Activated T-cell treated with anti-CD3 and anti-CD28 coated beads, Interleukin-2, amount 50 U/mL, for 24 hours (primary cell): ENCODE results near the gene NT5DC4.

Source experiments
- DNase-seq: peaks from one replicate; pipeline ENCODE4 v3.0.0-alpha.2; 2020
- H3K27ac Mint-ChIP-seq: 2 replicates; pipeline ENCODE4 v1.8.0; 2020; ENCODE audit warnings: mild to moderate bottlenecking, mixed read lengths
- H3K27me3 Mint-ChIP-seq: 2 replicates; pipeline ENCODE4 v1.8.0; 2020; ENCODE audit warnings: mixed read lengths
- H3K36me3 Mint-ChIP-seq: 2 replicates; pipeline ENCODE4 v1.8.0; 2020; ENCODE audit warnings: low read depth, mixed read lengths
- H3K4me1 Mint-ChIP-seq: 2 replicates; pipeline ENCODE4 v1.8.0; 2020; ENCODE audit warnings: low read depth, mixed read lengths
- H3K4me3 Mint-ChIP-seq: 2 replicates; pipeline ENCODE4 v1.8.0; 2020; ENCODE audit warnings: mild to moderate bottlenecking, moderate library complexity, mixed read lengths
- H3K9me3 Mint-ChIP-seq: 2 replicates; pipeline ENCODE4 v1.8.0; 2020; ENCODE audit warnings: mixed read lengths

Gene NT5DC4

GRCh38 chr2:112740527-112740926 is 19.7 kb downstream of the NT5DC4 start:
- Mint-ChIP-seq H3K4me1 (peaks cover 8% of the 10 kb centered on the region), H3K27me3 (no peaks in the 10 kb centered on the region), H3K9me3 (no peaks in the 10 kb centered on the region), H3K36me3 (peaks cover 50% of the 10 kb centered on the region), H3K4me3 (no peak overlapping the region), H3K27ac (no peak overlapping the region)
- no peak for DNase-seq

- Mint-ChIP-seq H3K36me3 (peaks cover 52% of the 10 kb centered on the region), H3K9me3 (no peaks in the 10 kb centered on the region), H3K27ac (no peak overlapping the region), H3K4me3 (no peak overlapping the region), H3K27me3 (no peaks in the 10 kb centered on the region), H3K4me1 (peaks cover 14% of the 10 kb centered on the region)
- DNase-seq = peak; percentile 87
These were observed 29.1 kb downstream of the NT5DC4 start for GRCh38 chr2:112749755-112750559.

GRCh38 chr2:112750560-112750843 is 29.7 kb downstream of the NT5DC4 start:
- no peak for DNase-seq
- no peaks in the 10 kb centered on the region for H3K9me3 Mint-ChIP-seq
- no peaks in the 10 kb centered on the region for H3K27me3 Mint-ChIP-seq
- H3K27ac Mint-ChIP-seq = no peak overlapping the region
- peaks cover 56% of the 10 kb centered on the region for H3K36me3 Mint-ChIP-seq
- H3K4me3 Mint-ChIP-seq = no peak overlapping the region
- H3K4me1 Mint-ChIP-seq = peaks cover 14% of the 10 kb centered on the region

DNA sequence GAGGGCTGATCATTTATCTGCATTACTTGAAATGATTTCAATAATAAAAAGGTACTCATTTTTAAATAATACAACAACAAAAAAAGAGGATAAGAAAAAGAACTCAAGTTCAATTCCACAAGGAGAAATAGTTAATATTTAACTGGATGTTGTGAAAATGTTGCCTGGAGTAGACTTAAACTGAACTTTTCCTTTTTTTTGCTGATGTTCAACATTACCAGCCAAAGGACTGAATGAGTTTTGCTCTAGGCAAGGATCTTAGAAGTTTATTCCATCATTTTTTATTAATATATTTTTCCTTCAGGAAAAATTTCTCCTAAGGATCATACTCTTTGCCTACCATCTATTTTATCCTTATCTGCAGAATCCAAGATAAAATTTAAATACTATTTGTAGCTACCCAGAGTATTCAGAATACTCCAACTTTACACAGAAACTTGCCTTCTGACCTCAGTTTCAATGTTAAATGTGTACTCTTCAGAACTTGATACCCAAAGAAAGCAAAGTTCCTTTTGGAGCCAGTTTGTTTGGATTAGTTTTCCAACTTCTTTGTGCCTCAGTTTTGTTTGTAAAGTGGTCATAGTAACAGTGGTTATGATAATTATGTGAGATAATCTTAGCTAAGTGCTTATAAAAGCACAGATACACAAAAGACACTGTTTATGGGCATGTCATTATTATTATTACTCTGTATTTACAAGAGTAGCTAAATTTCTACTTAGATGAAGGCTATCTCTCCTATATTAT is 30.8 kb downstream of the NT5DC4 start:
- Mint-ChIP-seq H3K27me3 (no peaks in the 10 kb centered on the region), H3K4me3 (no peak overlapping the region), H3K4me1 (peaks cover 14% of the 10 kb centered on the region), H3K27ac (no peak overlapping the region), H3K36me3 (peaks cover 62% of the 10 kb centered on the region), H3K9me3 (no peaks in the 10 kb centered on the region)
- no peak for DNase-seq

- Mint-ChIP-seq H3K4me3 (no peak overlapping the region), H3K9me3 (no peaks in the 10 kb centered on the region), H3K27me3 (no peaks in the 10 kb centered on the region), H3K27ac (no peak overlapping the region), H3K36me3 (peaks cover 66% of the 10 kb centered on the region), H3K4me1 (peaks cover 14% of the 10 kb centered on the region)
- DNase-seq = no peak
These were observed 31.8 kb downstream of the NT5DC4 start for GRCh38 chr2:112752667-112753066.

DNA sequence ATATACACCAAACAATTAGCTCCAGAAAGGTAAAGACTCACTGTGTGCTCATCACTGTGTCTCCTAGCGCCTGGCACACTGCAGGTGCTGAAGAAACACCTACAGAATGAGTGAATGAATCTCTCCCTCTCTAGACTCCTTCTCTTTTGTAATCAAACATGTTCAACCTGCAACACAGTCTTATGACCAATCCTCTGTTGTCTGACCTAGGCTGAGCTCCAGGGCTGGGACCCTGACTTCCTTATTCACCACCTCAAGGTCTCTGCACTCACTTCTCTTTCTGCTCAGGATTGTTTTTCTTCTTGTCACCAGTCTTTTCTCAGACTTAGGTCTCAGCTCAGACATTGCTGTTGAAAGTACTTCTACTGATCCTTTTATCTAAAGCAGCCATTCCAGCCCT is 33.7 kb downstream of the NT5DC4 start:
- no peak overlapping the region for H3K27ac Mint-ChIP-seq
- H3K27me3 Mint-ChIP-seq = no peaks in the 10 kb centered on the region
- H3K4me3 Mint-ChIP-seq = no peak overlapping the region
- H3K9me3 Mint-ChIP-seq = no peaks in the 10 kb centered on the region
- peaks cover 79% of the 10 kb centered on the region for H3K36me3 Mint-ChIP-seq
- peaks cover 14% of the 10 kb centered on the region for H3K4me1 Mint-ChIP-seq
- DNase-seq = no peak

DNA sequence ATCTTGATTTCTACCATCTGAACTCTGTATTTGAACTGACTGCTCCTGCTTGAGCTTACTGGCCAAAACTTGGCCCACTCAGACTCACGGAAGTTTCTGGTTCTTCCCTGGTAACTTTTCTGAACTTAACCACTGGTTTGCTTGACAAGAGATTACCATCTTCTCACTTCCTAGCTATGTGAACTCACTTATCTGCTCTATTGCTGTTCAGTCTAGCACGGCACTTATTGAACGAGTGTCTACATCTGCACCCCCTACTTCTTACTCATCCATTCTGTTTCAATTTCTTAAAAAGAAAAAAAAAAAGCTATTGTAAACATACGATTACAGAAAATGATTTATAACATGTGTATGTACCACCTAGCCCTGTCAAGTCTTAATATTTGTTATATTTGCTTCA is 34.6 kb downstream of the NT5DC4 start:
- H3K27me3 Mint-ChIP-seq = no peaks in the 10 kb centered on the region
- H3K4me3 Mint-ChIP-seq = no peak overlapping the region
- no peaks in the 10 kb centered on the region for H3K9me3 Mint-ChIP-seq
- peaks cover 71% of the 10 kb centered on the region for H3K36me3 Mint-ChIP-seq
- H3K4me1 Mint-ChIP-seq = peaks cover 6% of the 10 kb centered on the region
- no peak for DNase-seq
- H3K27ac Mint-ChIP-seq = no peak overlapping the region

GRCh38 chr2:112756207-112756606 is 35.4 kb downstream of the NT5DC4 start:
- no peaks in the 10 kb centered on the region for H3K9me3 Mint-ChIP-seq
- H3K27me3 Mint-ChIP-seq = no peaks in the 10 kb centered on the region
- H3K27ac Mint-ChIP-seq = no peak overlapping the region
- H3K36me3 Mint-ChIP-seq = peaks cover 66% of the 10 kb centered on the region
- no peak for DNase-seq
- H3K4me3 Mint-ChIP-seq = no peak overlapping the region
- peaks cover 5% of the 10 kb centered on the region for H3K4me1 Mint-ChIP-seq

DNA sequence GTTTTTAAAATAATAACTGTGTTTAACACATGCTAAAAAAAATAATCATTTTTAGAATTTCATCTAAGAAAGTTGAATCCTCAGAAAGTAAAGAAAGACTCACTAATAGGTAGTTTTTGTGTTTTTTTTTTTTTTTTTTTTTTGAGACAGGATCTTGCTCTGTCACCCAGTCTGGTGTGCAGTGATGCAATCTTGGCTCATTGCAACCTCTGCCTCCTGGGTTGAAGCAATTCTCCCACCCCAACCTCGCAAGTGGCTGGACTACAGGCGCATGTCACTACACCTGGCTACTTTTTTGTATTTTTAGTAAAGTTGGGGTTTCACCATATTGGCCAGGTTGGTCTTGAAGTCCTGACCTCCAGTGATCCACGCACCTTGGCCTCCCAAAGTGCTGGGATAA is 36.4 kb downstream of the NT5DC4 start:
- Mint-ChIP-seq H3K9me3 (no peaks in the 10 kb centered on the region), H3K4me1 (peaks cover 5% of the 10 kb centered on the region), H3K4me3 (no peak overlapping the region), H3K27me3 (no peaks in the 10 kb centered on the region), H3K36me3 (peaks cover 59% of the 10 kb centered on the region), H3K27ac (no peak overlapping the region)
- no peak for DNase-seq

DNA sequence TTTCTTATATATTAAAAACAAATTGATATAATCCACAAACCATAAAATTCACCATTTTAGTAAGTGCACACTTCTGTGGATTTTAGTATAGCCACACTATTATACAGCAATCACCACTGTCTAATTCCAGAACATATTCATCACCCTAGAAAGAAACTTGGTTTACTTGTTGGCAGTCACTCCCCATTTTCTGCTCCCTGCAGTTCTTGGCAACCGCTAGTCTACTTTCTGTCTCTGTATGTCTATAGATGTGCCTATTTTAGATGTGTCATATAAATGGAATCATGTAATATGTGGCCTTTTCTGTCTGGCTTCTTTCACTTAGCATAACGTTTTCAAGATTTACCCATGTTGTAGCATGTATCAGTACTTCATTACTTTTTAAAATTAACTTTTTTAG is 37.9 kb downstream of the NT5DC4 start:
- no peak for DNase-seq
- H3K36me3 Mint-ChIP-seq = peaks cover 51% of the 10 kb centered on the region
- no peaks in the 10 kb centered on the region for H3K27me3 Mint-ChIP-seq
- H3K9me3 Mint-ChIP-seq = no peaks in the 10 kb centered on the region
- peaks cover 6% of the 10 kb centered on the region for H3K4me1 Mint-ChIP-seq
- H3K4me3 Mint-ChIP-seq = no peak overlapping the region
- H3K27ac Mint-ChIP-seq = no peak overlapping the region

- H3K27me3 Mint-ChIP-seq = no peaks in the 10 kb centered on the region
- H3K9me3 Mint-ChIP-seq = no peaks in the 10 kb centered on the region
- no peak for DNase-seq
- no peak overlapping the region for H3K27ac Mint-ChIP-seq
- peaks cover 12% of the 10 kb centered on the region for H3K4me1 Mint-ChIP-seq
- peaks cover 45% of the 10 kb centered on the region for H3K36me3 Mint-ChIP-seq
- no peak overlapping the region for H3K4me3 Mint-ChIP-seq
These were observed 39.3 kb downstream of the NT5DC4 start for GRCh38 chr2:112760149-112760548.

GRCh38 chr2:112762276-112762675 is 41.5 kb downstream of the NT5DC4 start:
- no peaks in the 10 kb centered on the region for H3K9me3 Mint-ChIP-seq
- no peaks in the 10 kb centered on the region for H3K27me3 Mint-ChIP-seq
- H3K4me1 Mint-ChIP-seq = peaks cover 17% of the 10 kb centered on the region
- no peak overlapping the region for H3K4me3 Mint-ChIP-seq
- no peak overlapping the region for H3K27ac Mint-ChIP-seq
- no peak for DNase-seq
- peaks cover 27% of the 10 kb centered on the region for H3K36me3 Mint-ChIP-seq

GRCh38 chr2:112764071-112765044 is 43.5 kb downstream of the NT5DC4 start, which contains the start of gene CKAP2L:
Gene CKAP2L, minus strand, starts transcription at chr2:112764609. Its CDS starts 11 bp downstream, at chr2:112764598.
- peak; percentile 92 for DNase-seq
- peak within 1 kb of the TSS; percentile 97 for H3K4me3 Mint-ChIP-seq
- peaks cover 14% of the 10 kb centered on the region for H3K36me3 Mint-ChIP-seq
- peaks cover 25% of the 10 kb centered on the region for H3K4me1 Mint-ChIP-seq
- H3K9me3 Mint-ChIP-seq = no peaks in the 10 kb centered on the region
- H3K27me3 Mint-ChIP-seq = no peaks in the 10 kb centered on the region
- H3K27ac Mint-ChIP-seq = peak within 1 kb of the TSS; percentile 95

- no peaks in the 10 kb centered on the region for H3K27me3 Mint-ChIP-seq
- DNase-seq = no peak
- peak overlapping the region; percentile 97 for H3K4me3 Mint-ChIP-seq
- H3K4me1 Mint-ChIP-seq = peaks cover 25% of the 10 kb centered on the region
- peaks cover 12% of the 10 kb centered on the region for H3K36me3 Mint-ChIP-seq
- H3K27ac Mint-ChIP-seq = peak overlapping the region; percentile 59
- H3K9me3 Mint-ChIP-seq = no peaks in the 10 kb centered on the region
These were observed 44.4 kb downstream of the NT5DC4 start for GRCh38 chr2:112765251-112765650.
